OCI-LY1 (cell line): ENCODE data around the gene CLCNKB.

Experiments used
- H2AFZ ChIP-seq: fragments of 200-600 bp; sonication (generic), shearing (Covaris generic); 2 replicates; pipeline ENCODE4 v1.6.0; 2014; ENCODE audit warnings: antibody characterized with exemption, mild to moderate bottlenecking, low read length
- H3F3A ChIP-seq: fragments of 200-600 bp; sonication (generic), shearing (Covaris generic); 2 replicates; pipeline ENCODE4 v1.6.0; 2014; ENCODE audit warnings: mild to moderate bottlenecking, antibody characterized with exemption, low read length, moderate library complexity; ENCODE audit not compliant: insufficient read depth
- H3K27ac ChIP-seq: fragments of 200-600 bp; sonication (generic); 2 replicates; pipeline ENCODE4 v1.5.1; 2014; ENCODE audit warnings: low read length, mixed run types, mild to moderate bottlenecking, low read depth; ENCODE audit not compliant: poor library complexity, severe bottlenecking
- H3K27me3 ChIP-seq: fragments of 200-600 bp; sonication (generic); 2 replicates; pipeline ENCODE4 v1.6.0; 2014; ENCODE audit warnings: antibody characterized with exemption, mild to moderate bottlenecking, low read length, moderate library complexity; ENCODE audit not compliant: insufficient read depth
- H3K36me3 ChIP-seq: fragments of 200-600 bp; sonication (generic); 2 replicates; pipeline ENCODE4 v1.6.1; 2014; ENCODE audit warnings: mild to moderate bottlenecking, antibody characterized with exemption, low read length, moderate library complexity, mixed read lengths; ENCODE audit not compliant: insufficient read depth
- H3K4me1 ChIP-seq: fragments of 200-600 bp; sonication (generic); 2 replicates; pipeline ENCODE4 v1.5.1; 2014; ENCODE audit warnings: mild to moderate bottlenecking, low read length, moderate library complexity; ENCODE audit not compliant: insufficient read depth, severe bottlenecking
- H3K4me2 ChIP-seq: fragments of 200-600 bp; sonication (generic), shearing (Covaris generic); 2 replicates; pipeline ENCODE4 v1.6.1; 2014; ENCODE audit warnings: low read length
- H3K4me3 ChIP-seq: fragments of 200-600 bp; sonication (generic); 2 replicates; pipeline ENCODE4 v1.5.1; 2014; ENCODE audit warnings: low read length, low read depth, mild to moderate bottlenecking, mixed read lengths; ENCODE audit not compliant: poor library complexity, severe bottlenecking
- H3K79me2 ChIP-seq: fragments of 200-600 bp; shearing (Covaris generic); 2 replicates; pipeline ENCODE4 v1.6.1; 2016; ENCODE audit warnings: mixed run types, low read length, mixed read lengths; ENCODE audit not compliant: insufficient read depth
- H3K9ac ChIP-seq: fragments of 200-600 bp; sonication (generic), shearing (Covaris generic); 2 replicates; pipeline ENCODE4 v1.6.1; 2014; ENCODE audit warnings: mild to moderate bottlenecking, low read length, mixed read lengths
- H3K9me2 ChIP-seq: fragments of 200-600 bp; sonication (generic), shearing (Covaris generic); 2 replicates; pipeline ENCODE4 v1.6.1; 2014; ENCODE audit warnings: low read depth, mild to moderate bottlenecking, low read length, mixed read lengths
- H3K9me3 ChIP-seq: fragments of 200-600 bp; shearing (Covaris generic); 2 replicates; pipeline ENCODE4 v1.6.1; 2014; ENCODE audit warnings: low read length, mixed read lengths
- H4K20me1 ChIP-seq: fragments of 200-600 bp; sonication (generic), shearing (Covaris generic); 2 replicates; pipeline ENCODE4 v1.6.0; 2016; ENCODE audit warnings: mild to moderate bottlenecking, low read length; ENCODE audit not compliant: insufficient read depth
- EZH2 ChIP-seq: fragments of 200-600 bp; sonication (generic), shearing (Covaris generic); IDR thresholded peaks from 2 replicates; pipeline ENCODE4 v1.8.0; 2017; ENCODE audit warnings: borderline replicate concordance, mixed run types, mild to moderate bottlenecking, antibody characterized with exemption, low read length, moderate library complexity, mixed read lengths
- TF ChIP-seq, protein P1 (sequence below): fragments of 200-600 bp; sonication (generic), shearing (Covaris generic); IDR thresholded peaks from 2 replicates; pipeline ENCODE4 v1.5.1; 2017; ENCODE audit warnings: mild to moderate bottlenecking, antibody characterized with exemption, low read length, moderate library complexity, mixed read lengths

CLCNKB gene

GRCh38 chr1:16088351-16088911 lies 44.8 kb downstream of the CLCNKB start:
- Histone ChIP-seq H3K9me2 (no peaks in the 10 kb centered on the region), H3K9ac (no peak overlapping the region), H4K20me1 (no peaks in the 10 kb centered on the region), H3F3A (no peaks in the 10 kb centered on the region), H3K4me3 (no peak overlapping the region), H3K4me1 (no peaks in the 10 kb centered on the region), H3K9me3 (no peaks in the 10 kb centered on the region), H2AFZ (no peak overlapping the region), H3K4me2 (no peak overlapping the region), H3K27me3 (peaks cover 12% of the 10 kb centered on the region), H3K36me3 (no peaks in the 10 kb centered on the region), H3K79me2 (no peaks in the 10 kb centered on the region), H3K27ac (no peak overlapping the region)
- TF ChIP-seq, protein P1, sequence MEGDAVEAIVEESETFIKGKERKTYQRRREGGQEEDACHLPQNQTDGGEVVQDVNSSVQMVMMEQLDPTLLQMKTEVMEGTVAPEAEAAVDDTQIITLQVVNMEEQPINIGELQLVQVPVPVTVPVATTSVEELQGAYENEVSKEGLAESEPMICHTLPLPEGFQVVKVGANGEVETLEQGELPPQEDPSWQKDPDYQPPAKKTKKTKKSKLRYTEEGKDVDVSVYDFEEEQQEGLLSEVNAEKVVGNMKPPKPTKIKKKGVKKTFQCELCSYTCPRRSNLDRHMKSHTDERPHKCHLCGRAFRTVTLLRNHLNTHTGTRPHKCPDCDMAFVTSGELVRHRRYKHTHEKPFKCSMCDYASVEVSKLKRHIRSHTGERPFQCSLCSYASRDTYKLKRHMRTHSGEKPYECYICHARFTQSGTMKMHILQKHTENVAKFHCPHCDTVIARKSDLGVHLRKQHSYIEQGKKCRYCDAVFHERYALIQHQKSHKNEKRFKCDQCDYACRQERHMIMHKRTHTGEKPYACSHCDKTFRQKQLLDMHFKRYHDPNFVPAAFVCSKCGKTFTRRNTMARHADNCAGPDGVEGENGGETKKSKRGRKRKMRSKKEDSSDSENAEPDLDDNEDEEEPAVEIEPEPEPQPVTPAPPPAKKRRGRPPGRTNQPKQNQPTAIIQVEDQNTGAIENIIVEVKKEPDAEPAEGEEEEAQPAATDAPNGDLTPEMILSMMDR: no peak
- no peak for TF ChIP-seq EZH2

DNA sequence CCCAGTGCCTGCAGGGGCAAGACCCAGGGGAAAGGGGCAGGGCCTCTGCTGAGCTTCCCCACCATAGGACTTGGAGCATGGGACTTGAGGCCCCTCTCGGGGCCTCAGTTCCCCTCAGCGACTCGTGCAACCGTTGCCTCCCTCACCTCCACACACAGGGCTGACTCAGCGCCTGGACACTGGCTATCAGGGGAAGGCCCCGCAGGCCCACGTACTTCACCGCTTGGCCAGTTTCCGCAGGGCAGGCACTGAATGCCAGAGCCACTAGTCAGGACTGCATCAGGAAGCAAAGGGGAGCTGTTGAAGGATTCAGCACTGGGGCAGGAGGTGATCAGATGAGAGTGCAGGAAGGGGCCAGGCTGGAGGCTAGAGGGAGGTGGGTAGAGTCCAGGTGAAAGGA lies 45.4 kb downstream of the CLCNKB start:
- Histone ChIP-seq H3K9ac (no peak overlapping the region), H2AFZ (no peak overlapping the region), H3K27me3 (peaks cover 15% of the 10 kb centered on the region), H3K9me3 (no peaks in the 10 kb centered on the region), H3K4me2 (no peak overlapping the region), H3K79me2 (no peaks in the 10 kb centered on the region), H3K9me2 (no peaks in the 10 kb centered on the region), H3F3A (no peaks in the 10 kb centered on the region), H4K20me1 (no peaks in the 10 kb centered on the region), H3K36me3 (no peaks in the 10 kb centered on the region), H3K27ac (no peak overlapping the region), H3K4me1 (no peaks in the 10 kb centered on the region), H3K4me3 (no peak overlapping the region)
- TF ChIP-seq, protein P1: no peak
- TF ChIP-seq EZH2: no peak

GRCh38 chr1:16090076-16090826 lies 46.7 kb downstream of the CLCNKB start:
- TF ChIP-seq, protein P1: no peak
- TF ChIP-seq EZH2: no peak
- Histone ChIP-seq H3F3A (no peaks in the 10 kb centered on the region), H2AFZ (no peak overlapping the region)

More at GRCh38 chr1:16090076-16090826, 46.7 kb downstream of the CLCNKB start:
- H4K20me1 ChIP-seq: no peaks in the 10 kb centered on the region
- H3K79me2 ChIP-seq: no peaks in the 10 kb centered on the region
- H3K36me3 ChIP-seq: no peaks in the 10 kb centered on the region
- H3K27me3 ChIP-seq: peaks cover 17% of the 10 kb centered on the region
- H3K9me2 ChIP-seq: no peaks in the 10 kb centered on the region
- H3K27ac ChIP-seq: no peak overlapping the region
- no peaks in the 10 kb centered on the region for H3K4me1 ChIP-seq
- no peak overlapping the region for H3K4me3 ChIP-seq
- H3K9me3 ChIP-seq: no peaks in the 10 kb centered on the region
- H3K4me2 ChIP-seq: no peak overlapping the region
- no peak overlapping the region for H3K9ac ChIP-seq
